ENCODE measurements around the gene ZDHHC12. TPM values are rescaled to one million over a fixed set of nuclear protein-coding genes. Genes with fewer than 3 reads are reported as not detected.

Gene ZDHHC12
- total and polyA plus RNA-seq, 2 donors (not counting 3 experiments of a cell fraction or from before 2014, with no cell fraction given), result 28.8 to 62.0 TPM

DNA sequence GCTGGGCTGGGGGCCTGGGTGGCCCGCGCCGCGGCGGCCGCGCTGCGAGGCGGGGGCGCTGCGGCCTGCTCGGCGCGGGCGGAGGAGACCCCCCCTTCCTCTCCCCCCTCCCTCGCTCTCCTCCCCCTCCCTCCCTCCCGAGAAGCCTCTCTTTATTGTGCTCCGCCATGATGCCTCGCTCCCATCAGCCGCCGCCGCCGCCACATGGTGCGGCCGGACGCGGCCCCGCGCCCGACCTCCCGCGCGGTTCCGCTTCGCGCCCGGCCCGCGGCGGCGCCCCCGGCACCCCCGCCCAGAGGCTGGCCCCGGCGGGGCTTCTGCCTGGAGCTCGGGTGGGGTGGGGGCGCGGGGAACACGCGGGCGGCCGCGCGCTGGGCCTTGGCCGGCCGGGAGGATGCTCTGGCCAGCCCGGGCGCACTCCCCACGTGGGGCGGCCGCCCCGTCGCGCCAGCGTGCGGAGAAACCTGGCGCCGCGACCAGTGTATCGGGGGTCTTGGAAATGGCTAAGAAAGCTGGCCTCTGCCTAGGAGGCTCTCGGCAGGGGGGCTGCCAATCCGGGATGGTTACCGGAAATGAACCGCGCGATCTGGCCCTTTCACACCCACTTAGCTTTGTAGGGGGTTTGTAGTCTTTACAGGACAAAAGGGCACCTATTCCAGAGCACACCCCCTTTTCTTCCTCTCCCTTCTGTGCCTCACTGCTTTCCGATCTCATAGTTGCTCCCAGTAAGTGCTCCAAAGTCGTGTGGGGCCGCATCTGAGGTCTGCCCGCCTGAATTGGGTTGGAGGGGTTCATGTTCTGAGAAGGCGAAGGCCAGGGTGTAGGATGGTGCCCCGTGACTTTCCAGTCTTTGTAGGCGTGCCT, 33.9 kb downstream of the ZDHHC12 start:
- no peaks in the 10 kb centered on the region for H3K9me3 ChIP-seq (replicated peaks; ENCODE audit: control insufficient read depth, insufficient read depth, low read length)
- H3K27ac ChIP-seq (ENCODE audit: insufficient read depth, low read depth, low read length), result peak overlapping the region; percentile 39
- peak overlapping the region; percentile 50 to 79 (median 78) for H3K4me3 ChIP-seq (replicated peaks in 1 of 3; ENCODE audit: insufficient read depth in 1 of 3, low read depth in 1 of 3, low read length in 3 of 3)
- POLR2A ChIA-PET, result interaction anchor here (0.9 kb wide), 1 partner anchor 138 kb away, joined by 3 read pairs; the partner anchor contains the start of gene SPTAN1
- H3K79me2 ChIP-seq (ENCODE audit: control insufficient read depth, insufficient read depth, low read length), result peaks cover 50% of the 10 kb centered on the region
- BruUV-seq (replicated peaks), result no TSS peak
- H3K4me2 ChIP-seq (ENCODE audit: insufficient read depth, low read length), result peak overlapping the region; percentile 95
- peaks cover 12% of the 10 kb centered on the region for H3K4me1 ChIP-seq (ENCODE audit: control insufficient read depth, extremely low read depth, insufficient read depth, low read length)
- dilution Hi-C loops (cut with MboI; ENCODE audit: extremely low pct_ligation_motif_present, low sequenced_read_pairs) (no loop called here), intact Hi-C loops (cut with micrococcal nuclease) (loop anchor here (1.0 to 5.0 kb wide), 5 partner anchors 12 to 138 kb away; partner anchors contain the start of genes DYNC2I2, PKN3, SPTAN1 and ZDHHC12)
- peaks cover 17 to 20% of the 10 kb centered on the region in 2 experiments for H3K36me3 ChIP-seq (ENCODE audit: control insufficient read depth in 2 of 2, extremely low read depth in 1 of 2, insufficient read depth in 2 of 2, low read length in 2 of 2)
- no peaks in the 10 kb centered on the region for H3K9me1 ChIP-seq (replicated peaks; ENCODE audit: control insufficient read depth, extremely low read depth, insufficient read depth, low read length)
- H2AFZ ChIP-seq (ENCODE audit: low read depth, low read length), result no peak overlapping the region
- CTCF ChIA-PET, result interaction anchor here (1.8 to 2.0 kb wide), 2 partner anchors 10 to 12 kb away, joined by 6 to 8 read pairs; partner anchors contain the start of gene PKN3
- FAIRE-seq (no peak), DNase-seq (ENCODE audit: low read depth, low spot score) (peak; percentile 15)
- H3K27me3 ChIP-seq (ENCODE audit: control insufficient read depth in 2 of 2, insufficient read depth in 2 of 2, low read length in 2 of 2), result no peaks in the 10 kb centered on the region
- H3K9ac ChIP-seq (replicated peaks; ENCODE audit: extremely low read depth, insufficient read depth, low read length), result peak overlapping the region; percentile 81
- TF ChIP-seq POLR2A (IDR thresholded peaks at IDR 0.05; ENCODE audit: low read depth, low read length) (peak; percentile 21), EZH2 (IDR thresholded peaks at IDR 0.05; ENCODE audit: borderline replicate concordance, low read depth, low read length, severe bottlenecking) (no peak), MYC (IDR thresholded peaks at IDR 0.05; ENCODE audit: low read depth, low read length) (no peak), FOS (IDR thresholded peaks at IDR 0.05; ENCODE audit: borderline replicate concordance, insufficient read depth, low read length) (no peak), POLR2AphosphoS5 (IDR thresholded peaks at IDR 0.05; ENCODE audit: insufficient read depth, low read depth, low read length) (peak; percentile 26), GATA2 (IDR thresholded peaks at IDR 0.05; ENCODE audit: insufficient read depth, insufficient read length, low read depth, low read length) (no peak)
- TF ChIP-seq, protein P1, sequence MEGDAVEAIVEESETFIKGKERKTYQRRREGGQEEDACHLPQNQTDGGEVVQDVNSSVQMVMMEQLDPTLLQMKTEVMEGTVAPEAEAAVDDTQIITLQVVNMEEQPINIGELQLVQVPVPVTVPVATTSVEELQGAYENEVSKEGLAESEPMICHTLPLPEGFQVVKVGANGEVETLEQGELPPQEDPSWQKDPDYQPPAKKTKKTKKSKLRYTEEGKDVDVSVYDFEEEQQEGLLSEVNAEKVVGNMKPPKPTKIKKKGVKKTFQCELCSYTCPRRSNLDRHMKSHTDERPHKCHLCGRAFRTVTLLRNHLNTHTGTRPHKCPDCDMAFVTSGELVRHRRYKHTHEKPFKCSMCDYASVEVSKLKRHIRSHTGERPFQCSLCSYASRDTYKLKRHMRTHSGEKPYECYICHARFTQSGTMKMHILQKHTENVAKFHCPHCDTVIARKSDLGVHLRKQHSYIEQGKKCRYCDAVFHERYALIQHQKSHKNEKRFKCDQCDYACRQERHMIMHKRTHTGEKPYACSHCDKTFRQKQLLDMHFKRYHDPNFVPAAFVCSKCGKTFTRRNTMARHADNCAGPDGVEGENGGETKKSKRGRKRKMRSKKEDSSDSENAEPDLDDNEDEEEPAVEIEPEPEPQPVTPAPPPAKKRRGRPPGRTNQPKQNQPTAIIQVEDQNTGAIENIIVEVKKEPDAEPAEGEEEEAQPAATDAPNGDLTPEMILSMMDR (IDR thresholded peaks at IDR 0.05; ENCODE audit: extremely low read depth in 1 of 2, insufficient read depth in 1 of 2, low read depth in 1 of 2, low read length in 2 of 2), result no peak
- TF ChIP-seq, protein P2, sequence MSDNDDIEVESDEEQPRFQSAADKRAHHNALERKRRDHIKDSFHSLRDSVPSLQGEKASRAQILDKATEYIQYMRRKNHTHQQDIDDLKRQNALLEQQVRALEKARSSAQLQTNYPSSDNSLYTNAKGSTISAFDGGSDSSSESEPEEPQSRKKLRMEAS (IDR thresholded peaks at IDR 0.05; ENCODE audit: insufficient read depth, insufficient read length), result no peak
- H4K20me1 ChIP-seq (replicated peaks; ENCODE audit: control insufficient read depth, extremely low read depth, insufficient read depth, low read length), result peaks cover 5% of the 10 kb centered on the region
